Neural crest cell (in vitro differentiated cells): Measurements from ENCODE around the gene TCP10L. TPM values are rescaled to one million over a fixed set of nuclear protein-coding genes. Genes with fewer than 3 reads are reported as not detected.

Experiments used
- DNase-seq: peaks from one replicate; pipeline ENCODE4 v3.0.0; 2021; ENCODE audit warnings: low read depth, mixed read lengths, low spot score
- H3K27ac Mint-ChIP-seq: one replicate; pipeline ENCODE4 v1.8.0; 2021; ENCODE audit warnings: mild to moderate bottlenecking, mixed read lengths; ENCODE audit not compliant: unreplicated experiment
- H3K27me3 Mint-ChIP-seq: 2 replicates; pipeline ENCODE4 v1.8.0; 2021; ENCODE audit warnings: low read depth, mild to moderate bottlenecking, mixed read lengths
- H3K36me3 Mint-ChIP-seq: 2 replicates; pipeline ENCODE4 v1.8.0; 2021; ENCODE audit warnings: low read depth, mild to moderate bottlenecking, mixed read lengths
- H3K4me1 Mint-ChIP-seq: 2 replicates; pipeline ENCODE4 v1.8.0; 2021; ENCODE audit warnings: mixed read lengths
- H3K4me3 Mint-ChIP-seq: one replicate; pipeline ENCODE4 v1.8.0; 2021; ENCODE audit warnings: mild to moderate bottlenecking, mixed read lengths
- H3K9me3 Mint-ChIP-seq: 2 replicates; pipeline ENCODE4 v1.8.0; 2021; ENCODE audit warnings: mixed read lengths
- total RNA-seq: library from RNA; stranded (reverse); gene quantifications from 2 replicates; pipeline ENCODE4 v1.2.1, GENCODE V29; 2021
- TF ChIP-seq, protein P1 (sequence below): fragments of 200-600 bp; sonication (generic); conservative IDR thresholded peaks from 2 replicates; pipeline ENCODE4 v1.5.0; 2021; ENCODE audit warnings: antibody characterized with exemption, mild to moderate bottlenecking

The TCP10L gene
- total RNA-seq, 1 donor from 2014 or later = 1.7 TPM

DNA sequence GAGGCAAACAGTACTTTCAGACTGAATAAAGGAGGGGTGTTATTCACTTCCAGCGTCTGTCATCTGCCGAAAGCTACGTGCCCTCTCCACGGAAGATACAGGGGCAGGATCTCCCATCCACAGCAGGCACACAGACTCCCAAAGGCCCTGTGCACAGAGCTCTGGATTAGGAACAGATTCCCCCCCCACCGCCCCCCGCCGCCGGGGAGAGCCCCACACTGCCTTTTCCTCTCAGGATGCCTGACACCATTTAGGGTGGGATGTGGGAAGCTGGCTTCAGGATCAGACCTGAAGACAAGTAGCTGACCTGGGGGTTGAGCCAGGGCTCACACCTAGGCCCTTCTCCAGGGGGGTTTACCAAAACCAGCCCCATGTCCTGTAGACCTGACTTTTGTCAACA is 8.4 kb upstream of the TCP10L start:
- Mint-ChIP-seq H3K27ac (peak overlapping the region; percentile 20), H3K9me3 (no peaks in the 10 kb centered on the region), H3K4me3 (no peak overlapping the region)

DNA sequence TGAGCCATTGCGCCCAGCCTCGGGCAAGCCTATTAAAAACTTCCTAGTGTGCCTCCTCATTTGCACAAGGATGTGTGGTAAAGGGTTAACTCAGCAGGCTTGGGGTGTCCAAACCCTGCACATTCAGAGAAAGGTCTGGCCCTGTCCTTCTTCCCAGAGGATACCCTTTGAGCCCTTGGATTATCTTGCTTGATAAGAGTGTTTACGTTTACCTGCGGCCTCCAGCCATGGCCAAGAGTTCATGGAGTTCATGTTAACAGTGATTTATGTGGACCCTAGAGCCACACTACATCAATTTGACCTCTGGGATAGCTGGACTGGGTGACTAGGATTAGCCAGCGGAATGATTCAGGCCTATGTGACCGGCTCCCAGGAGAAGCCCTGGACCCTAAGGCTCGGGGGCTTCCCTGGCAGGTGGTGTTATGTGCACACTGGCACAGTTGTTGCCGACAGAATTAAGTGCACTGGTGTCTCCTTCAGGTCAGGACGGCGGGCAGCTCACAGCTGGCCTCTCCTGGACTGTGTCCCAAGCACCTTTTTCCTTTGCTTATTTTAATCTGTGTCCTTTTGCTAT is 7.7 kb upstream of the TCP10L start:
- Mint-ChIP-seq H3K36me3 (no peaks in the 10 kb centered on the region), H3K4me3 (no peak overlapping the region), H3K27me3 (no peaks in the 10 kb centered on the region), H3K4me1 (no peaks in the 10 kb centered on the region), H3K27ac (peak overlapping the region; percentile 20), H3K9me3 (no peaks in the 10 kb centered on the region)
- no peak for DNase-seq
- TF ChIP-seq, protein P1, sequence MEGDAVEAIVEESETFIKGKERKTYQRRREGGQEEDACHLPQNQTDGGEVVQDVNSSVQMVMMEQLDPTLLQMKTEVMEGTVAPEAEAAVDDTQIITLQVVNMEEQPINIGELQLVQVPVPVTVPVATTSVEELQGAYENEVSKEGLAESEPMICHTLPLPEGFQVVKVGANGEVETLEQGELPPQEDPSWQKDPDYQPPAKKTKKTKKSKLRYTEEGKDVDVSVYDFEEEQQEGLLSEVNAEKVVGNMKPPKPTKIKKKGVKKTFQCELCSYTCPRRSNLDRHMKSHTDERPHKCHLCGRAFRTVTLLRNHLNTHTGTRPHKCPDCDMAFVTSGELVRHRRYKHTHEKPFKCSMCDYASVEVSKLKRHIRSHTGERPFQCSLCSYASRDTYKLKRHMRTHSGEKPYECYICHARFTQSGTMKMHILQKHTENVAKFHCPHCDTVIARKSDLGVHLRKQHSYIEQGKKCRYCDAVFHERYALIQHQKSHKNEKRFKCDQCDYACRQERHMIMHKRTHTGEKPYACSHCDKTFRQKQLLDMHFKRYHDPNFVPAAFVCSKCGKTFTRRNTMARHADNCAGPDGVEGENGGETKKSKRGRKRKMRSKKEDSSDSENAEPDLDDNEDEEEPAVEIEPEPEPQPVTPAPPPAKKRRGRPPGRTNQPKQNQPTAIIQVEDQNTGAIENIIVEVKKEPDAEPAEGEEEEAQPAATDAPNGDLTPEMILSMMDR = no peak

More for the DNA sequence above, 8.4 kb upstream of the TCP10L start:
- no peak for DNase-seq
- H3K4me1 Mint-ChIP-seq = no peaks in the 10 kb centered on the region
- no peaks in the 10 kb centered on the region for H3K27me3 Mint-ChIP-seq
- no peaks in the 10 kb centered on the region for H3K36me3 Mint-ChIP-seq
- TF ChIP-seq, protein P1 = no peak

DNA sequence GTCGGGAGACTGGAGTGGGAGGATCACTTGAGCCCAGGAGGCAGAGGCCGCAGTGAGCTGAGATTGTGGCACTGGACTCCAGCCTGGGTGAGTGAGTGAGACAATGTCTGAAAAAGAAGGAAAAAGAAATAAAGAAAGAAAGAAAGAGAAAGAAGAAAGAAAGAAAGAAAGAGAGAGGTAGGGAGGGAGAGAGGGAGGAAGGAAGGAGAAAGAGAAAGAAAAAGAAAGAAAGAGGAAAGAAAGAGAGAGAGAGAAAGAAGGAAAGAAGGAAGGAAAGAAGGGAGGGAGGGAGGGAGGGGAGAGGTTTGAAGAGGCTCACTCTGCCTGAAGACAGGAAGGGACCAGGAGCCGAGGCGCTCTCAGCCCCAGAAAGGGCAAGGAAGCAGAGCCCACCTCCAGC is 4.8 kb upstream of the TCP10L start:
- Mint-ChIP-seq H3K9me3 (no peaks in the 10 kb centered on the region), H3K27ac (no peak overlapping the region), H3K27me3 (no peaks in the 10 kb centered on the region), H3K4me1 (no peaks in the 10 kb centered on the region), H3K4me3 (no peak overlapping the region), H3K36me3 (no peaks in the 10 kb centered on the region)
- TF ChIP-seq, protein P1 = no peak
- DNase-seq = no peak

DNA sequence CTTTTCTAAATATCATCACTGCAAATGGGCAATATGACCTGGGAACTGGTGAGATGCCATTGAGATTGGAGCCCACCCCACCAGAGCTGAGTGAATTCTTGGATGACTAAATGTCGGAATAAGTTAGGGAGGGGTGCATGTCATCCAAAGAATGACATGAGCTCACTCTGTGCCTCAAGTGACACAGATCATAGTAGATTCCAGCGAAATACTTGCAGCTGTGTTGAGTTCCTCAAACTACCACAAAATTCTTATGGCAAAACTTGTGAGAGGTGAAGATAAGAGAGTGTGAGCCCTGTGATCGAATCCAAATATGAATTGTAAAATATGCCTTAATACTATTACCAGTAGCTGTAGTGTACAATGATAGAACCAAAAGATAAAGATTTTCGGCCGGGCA is 2.3 kb upstream of the TCP10L start:
- no peaks in the 10 kb centered on the region for H3K9me3 Mint-ChIP-seq

DNA sequence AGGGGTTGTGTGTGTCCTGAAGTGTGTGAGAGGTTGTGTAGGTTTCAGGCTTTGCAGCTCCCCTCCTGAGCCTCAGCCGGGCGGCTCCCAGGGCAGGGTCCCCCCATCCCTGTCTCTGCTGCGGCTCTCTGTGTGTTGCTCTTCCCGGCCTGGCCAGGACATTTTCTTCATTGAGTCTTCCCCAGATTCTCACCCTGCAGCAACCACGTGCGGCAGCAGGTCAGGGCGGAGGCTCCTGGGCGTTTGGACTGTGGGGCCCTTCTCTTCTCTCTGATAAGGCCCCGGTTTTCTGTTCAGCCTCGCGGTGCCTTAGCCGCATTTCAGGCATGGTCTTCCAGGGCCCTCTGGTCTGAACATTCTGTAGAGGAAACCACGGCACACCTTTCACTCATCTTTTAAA is 1.8 kb upstream of the TCP10L start:
- H3K9me3 Mint-ChIP-seq = no peaks in the 10 kb centered on the region
- no peaks in the 10 kb centered on the region for H3K36me3 Mint-ChIP-seq
- H3K4me1 Mint-ChIP-seq = no peaks in the 10 kb centered on the region
- TF ChIP-seq, protein P1 = no peak
- DNase-seq = no peak
- H3K27ac Mint-ChIP-seq = no peak overlapping the region
- no peaks in the 10 kb centered on the region for H3K27me3 Mint-ChIP-seq
- no peak overlapping the region for H3K4me3 Mint-ChIP-seq

More for the DNA sequence above, 2.3 kb upstream of the TCP10L start:
- no peak for DNase-seq
- Mint-ChIP-seq H3K36me3 (no peaks in the 10 kb centered on the region), H3K27ac (no peak overlapping the region), H3K4me1 (no peaks in the 10 kb centered on the region), H3K27me3 (no peaks in the 10 kb centered on the region), H3K4me3 (no peak overlapping the region)
- TF ChIP-seq, protein P1 = no peak
